Stimulated activated naive CD4-positive, alpha-beta T cell treated with Interleukin-2 at 50 U/mL for 16 hours (primary cell): Measurements from ENCODE around the gene ZNF862.

Experiments
- DNase-seq: peaks from one replicate; lab custom pipeline; 2025; lab: John Stamatoyannopoulos, UW

ZNF862 gene

GRCh38 chr7:149811221-149811620 is 27.0 kb upstream of the ZNF862 start:
- no peak for DNase-seq

DNA sequence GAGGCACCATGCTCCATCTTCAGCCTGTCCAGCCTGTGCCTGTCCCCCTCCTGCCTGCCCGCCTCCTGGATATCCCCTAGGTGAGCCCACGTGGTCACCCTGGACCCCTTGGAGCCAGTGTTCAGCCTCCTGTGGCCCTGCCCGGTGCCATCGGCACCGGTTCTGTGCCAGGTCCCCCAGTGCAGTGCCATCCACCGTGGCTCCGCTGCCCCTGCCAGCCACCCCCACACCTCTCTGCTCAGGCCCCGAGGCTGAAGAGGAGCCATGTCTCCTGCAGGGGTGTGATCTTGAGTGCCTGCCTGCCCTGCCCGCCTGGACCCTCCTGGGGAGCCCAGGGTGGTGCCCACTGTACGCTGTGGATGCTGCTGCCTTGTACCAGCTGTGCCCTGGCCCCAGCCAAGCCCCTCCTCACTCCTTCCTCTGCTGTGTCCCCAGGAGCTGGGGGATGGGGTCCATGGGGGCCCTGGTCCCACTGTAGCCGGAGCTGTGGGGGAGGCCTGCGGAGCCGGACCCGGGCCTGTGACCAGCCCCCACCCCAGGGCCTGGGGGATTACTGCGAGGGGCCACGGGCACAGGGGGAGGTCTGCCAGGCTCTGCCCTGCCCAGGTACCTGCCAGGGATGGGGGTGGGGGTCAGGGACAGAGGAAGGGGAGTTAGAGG is 26.2 kb upstream of the ZNF862 start:
- DNase-seq, result no peak

DNA sequence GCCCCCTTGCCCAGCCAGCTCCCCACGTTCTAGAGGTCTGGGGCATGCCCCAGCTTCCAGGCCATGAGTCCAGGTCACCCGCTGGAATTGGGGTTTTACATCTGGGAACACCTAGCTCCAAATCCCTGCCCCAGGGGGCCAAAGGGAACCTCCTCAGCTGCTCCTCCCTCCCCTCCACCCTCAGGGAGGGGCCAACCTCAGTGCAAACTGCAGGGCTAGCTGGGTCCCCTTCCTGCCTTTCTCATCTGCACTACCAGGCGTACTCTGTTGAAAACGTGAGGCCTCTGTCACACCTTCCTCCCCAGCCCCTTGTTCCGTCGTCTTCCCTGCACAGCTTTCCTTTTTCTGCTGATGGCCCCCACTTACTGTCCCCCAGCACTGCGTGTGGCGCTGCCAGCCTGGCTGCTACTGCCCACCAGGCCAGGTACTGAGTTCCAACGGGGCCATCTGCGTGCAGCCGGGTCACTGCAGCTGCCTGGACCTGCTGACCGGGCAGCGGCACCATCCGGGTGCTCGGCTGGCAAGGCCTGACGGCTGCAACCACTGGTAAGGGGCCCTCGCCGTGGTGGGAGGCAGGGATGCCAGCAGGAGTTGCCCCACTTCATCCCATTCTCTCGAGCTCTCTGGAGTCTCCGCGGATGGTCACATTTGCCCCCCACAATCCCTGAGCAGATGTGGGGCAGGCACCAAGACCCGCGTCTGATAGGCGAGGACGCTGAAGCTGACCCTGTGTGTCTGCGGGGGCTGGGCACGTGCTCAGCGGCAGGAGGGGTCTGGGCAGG is 24.7 kb upstream of the ZNF862 start:
- no peak for DNase-seq

DNA sequence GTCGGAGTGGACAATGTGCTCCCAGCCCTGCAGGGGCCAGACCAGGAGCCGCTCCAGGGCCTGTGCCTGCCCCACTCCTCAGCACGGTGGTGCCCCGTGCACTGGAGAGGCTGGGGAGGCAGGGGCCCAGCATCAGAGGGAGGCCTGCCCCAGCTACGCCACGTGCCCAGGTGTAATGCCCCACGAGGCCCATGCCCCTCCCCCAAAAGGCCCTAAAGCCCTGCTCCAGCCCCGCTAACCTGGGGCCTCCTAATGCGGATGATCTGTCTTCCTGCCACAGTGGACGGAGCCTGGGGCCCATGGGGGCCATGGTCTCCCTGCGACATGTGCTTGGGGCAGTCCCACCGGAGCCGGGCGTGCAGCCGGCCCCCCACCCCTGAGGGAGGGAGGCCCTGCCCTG is 23.7 kb upstream of the ZNF862 start:
- DNase-seq, result no peak

- DNase-seq, result no peak
Observed at GRCh38 chr7:149815121-149815520, 23.1 kb upstream of the ZNF862 start.

- no peak for DNase-seq
Observed at GRCh38 chr7:149815661-149816266, 22.4 kb upstream of the ZNF862 start.

DNA sequence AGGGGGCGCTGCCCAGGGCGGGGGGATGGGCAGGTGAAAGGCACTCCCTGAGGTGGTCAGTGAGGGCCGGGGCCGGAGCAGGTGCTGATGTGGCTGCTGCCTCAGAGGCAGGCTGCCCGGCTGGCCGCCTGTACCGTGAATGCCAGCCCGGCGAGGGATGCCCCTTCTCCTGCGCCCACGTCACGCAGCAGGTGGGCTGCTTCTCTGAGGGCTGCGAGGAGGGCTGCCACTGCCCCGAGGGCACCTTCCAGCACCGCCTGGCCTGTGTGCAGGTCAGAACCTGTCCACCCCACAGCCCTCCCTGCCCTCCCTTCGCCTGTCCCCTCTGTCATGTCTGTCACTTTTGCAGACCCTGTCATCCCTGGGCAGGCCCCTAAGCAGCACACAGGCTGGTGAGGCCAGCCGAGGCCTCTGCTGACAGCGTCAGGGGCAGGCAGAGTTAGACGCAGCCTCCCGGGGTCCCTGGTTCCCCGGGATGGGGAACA is 21.9 kb upstream of the ZNF862 start:
- DNase-seq, result no peak

- DNase-seq, result no peak
Observed at GRCh38 chr7:149816794-149817193, 21.4 kb upstream of the ZNF862 start.

DNA sequence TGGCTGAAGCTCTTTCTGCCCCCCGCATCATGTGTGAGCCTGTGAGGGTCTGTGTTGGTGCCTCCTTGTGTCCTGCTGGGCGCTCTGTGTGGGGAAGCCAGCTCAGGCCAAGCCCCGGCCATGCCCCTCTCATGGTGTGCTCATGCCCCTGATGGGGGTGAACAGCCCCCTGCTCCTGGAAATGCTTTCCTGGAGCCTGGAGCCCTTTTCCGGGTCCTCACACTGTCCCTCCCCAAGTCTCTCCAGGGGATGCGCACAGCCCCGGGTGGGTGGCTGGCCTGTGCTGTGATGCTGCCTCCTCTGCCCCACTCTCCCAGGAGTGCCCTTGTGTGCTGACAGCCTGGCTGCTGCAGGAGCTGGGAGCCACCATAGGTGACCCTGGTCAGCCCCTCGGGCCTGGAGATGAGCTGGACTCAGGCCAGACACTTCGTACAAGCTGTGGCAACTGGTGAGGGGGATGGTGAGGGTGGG is 20.8 kb upstream of the ZNF862 start:
- no peak for DNase-seq

DNA sequence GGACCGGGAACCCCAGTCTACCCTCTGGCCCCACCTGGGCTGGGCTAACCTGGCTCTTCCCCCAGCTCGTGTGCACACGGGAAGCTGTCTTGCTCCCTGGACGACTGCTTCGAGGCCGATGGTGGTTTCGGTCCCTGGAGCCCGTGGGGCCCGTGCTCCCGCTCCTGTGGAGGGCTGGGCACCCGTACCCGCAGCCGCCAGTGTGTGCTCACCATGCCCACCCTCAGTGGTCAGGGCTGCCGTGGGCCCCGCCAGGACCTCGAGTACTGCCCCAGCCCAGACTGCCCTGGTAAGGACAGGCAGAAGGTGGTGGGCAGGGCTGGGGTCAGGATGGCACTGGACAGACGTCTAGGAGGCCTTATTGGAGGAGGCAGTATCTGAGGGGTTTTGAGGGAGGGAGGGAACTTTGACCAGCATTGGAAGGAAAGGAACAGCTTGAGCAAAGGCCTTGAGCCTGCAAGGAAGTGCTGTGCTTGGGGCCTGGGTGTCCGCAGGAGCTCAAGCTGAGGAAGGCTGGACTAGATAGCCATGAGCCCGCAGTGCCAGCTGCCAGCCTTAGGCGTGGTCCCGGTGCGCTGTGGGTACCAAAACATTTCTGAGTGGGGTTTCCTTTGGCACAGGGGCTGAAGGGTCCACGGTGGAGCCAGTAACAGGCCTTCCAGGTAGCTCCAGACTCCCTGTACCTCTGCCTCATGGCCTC is 20.2 kb upstream of the ZNF862 start:
- DNase-seq, result no peak

DNA sequence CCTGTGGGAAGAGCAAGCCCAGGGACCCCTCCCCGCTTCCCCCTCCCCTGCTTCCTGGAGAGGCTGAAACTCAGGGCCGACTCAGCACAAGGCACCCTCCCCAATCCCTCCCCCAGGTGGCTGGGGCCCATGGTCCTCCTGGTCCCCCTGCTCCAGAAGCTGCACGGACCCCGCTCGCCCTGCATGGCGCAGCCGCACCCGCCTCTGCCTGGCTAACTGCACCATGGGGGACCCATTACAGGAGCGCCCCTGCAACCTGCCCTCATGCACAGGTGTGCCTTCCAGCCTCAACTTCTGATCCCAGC is 19.7 kb upstream of the ZNF862 start:
- DNase-seq, result no peak

- DNase-seq, result no peak
Observed at GRCh38 chr7:149819141-149819960, 18.8 kb upstream of the ZNF862 start.

DNA sequence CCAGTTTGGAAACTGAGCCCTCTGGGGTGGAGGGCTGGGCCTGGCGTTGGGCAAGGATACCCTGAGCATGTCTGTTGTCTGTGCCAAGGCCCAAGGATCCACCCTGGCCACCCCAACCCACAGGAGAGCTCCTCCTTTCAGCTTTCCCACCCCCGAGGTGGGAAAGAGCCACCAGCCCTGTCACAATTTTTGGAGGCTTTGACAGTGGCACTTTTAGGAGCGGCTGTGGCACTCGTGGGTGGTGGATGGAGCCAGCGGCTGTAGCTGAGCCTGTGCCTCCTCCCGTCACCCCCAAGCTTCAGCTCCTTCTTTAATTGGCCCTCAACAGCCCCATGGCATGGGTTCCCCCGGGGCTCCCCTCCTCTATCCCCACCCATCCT is 18.2 kb upstream of the ZNF862 start:
- DNase-seq, result no peak

- DNase-seq, result no peak
Observed at GRCh38 chr7:149820622-149821190, 17.5 kb upstream of the ZNF862 start.

GRCh38 chr7:149821191-149822148 is 16.7 kb upstream of the ZNF862 start:
- no peak for DNase-seq

DNA sequence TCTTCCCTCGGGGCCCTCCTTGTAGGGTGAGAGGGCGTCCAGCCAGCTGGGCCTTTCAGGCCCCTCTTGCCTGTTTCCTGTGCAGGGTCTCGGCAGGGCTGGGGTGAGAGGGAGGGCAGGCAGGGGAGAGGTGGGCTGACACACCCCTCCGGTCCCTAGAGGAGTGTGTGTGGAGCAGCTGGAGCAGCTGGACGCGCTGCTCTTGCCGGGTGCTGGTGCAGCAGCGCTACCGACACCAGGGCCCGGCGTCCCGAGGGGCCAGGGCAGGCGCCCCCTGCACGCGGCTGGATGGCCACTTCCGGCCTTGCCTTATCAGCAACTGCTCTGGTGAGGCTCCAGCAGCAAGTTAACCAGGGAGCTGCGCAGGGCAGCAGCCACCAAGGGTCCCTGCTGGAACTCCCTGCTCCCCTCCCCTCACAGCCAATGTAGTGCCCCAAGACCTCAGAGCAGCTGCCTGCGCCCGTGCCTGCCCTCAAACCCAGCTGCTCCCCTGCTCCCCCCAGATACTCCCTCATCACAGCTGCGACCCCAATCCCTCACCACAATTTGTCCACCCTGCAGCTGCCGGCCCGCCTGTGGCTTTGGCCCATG is 15.7 kb upstream of the ZNF862 start:
- DNase-seq, result no peak

- DNase-seq, result no peak
Observed at GRCh38 chr7:149823191-149823630, 15.0 kb upstream of the ZNF862 start.

DNA sequence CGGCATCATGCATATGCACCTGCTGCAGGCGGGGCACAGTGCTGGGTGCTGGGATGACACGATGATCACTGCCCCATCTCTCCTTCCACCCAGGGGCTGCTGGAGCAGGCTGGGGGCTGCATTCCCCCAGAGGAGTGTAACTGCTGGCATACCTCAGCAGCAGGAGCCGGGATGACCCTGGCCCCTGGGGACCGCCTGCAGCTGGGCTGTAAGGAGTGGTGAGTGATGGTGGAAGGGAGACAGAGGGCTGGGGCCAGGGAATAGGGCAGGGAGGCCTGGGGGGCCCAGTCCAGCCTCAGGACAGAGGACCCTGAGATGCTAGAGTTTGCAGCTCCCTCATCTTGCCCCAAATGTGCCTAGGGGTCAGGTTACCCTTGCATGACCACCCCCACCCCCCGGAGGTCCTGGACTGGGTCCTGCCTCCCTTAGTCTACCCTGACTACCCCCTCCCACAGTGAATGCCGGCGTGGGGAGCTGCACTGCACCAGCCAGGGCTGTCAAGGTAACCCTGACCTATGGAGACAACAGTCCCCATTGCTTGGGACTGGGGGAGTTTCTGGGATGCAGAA is 14.5 kb upstream of the ZNF862 start:
- DNase-seq, result no peak

- no peak for DNase-seq
Observed at GRCh38 chr7:149824301-149824741, 13.9 kb upstream of the ZNF862 start.
